ENCODE measurements around the gene MYF5.
"Not testable (repeated sequence)": the region's sequence is repeated elsewhere in the genome, so short reads cannot be mapped to it uniquely, and the experiment has no call there.

Gene MYF5

DNA sequence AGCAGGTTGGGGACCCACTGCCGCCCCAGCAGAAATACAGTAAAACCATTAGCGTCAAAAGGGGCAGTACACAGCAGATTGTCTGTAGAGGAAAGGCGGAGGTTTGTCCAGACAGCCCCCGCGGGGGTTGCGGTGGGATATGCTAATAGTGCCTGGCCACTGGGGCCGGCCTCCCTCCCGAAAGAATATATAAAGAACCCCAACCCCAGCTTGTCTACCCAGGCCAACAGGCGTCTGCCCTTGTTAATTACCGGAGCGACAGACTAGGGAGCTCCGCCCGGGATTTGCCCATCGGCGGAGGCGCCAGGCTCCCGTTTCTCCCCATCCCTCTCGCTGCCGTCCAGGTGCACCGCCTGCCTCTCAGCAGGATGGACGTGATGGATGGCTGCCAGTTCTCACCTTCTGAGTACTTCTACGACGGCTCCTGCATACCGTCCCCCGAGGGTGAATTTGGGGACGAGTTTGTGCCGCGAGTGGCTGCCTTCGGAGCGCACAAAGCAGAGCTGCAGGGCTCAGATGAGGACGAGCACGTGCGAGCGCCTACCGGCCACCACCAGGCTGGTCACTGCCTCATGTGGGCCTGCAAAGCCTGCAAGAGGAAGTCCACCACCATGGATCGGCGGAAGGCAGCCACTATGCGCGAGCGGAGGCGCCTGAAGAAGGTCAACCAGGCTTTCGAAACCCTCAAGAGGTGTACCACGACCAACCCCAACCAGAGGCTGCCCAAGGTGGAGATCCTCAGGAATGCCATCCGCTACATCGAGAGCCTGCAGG is at the start of gene MYF5:
MYF5 (plus strand) TSS at position 217 of the 774 bp plus-strand sequence; CDS start at position 369, 152 bp downstream.
- DNase-seq (ENCODE audit: low spot score), result no peak

- DNase-seq (ENCODE audit: low spot score), result no peak
Measured at GRCh38 chr12:80670214-80670613, 46.5 kb upstream of the MYF5 start.

- not testable (repeated sequence) for DNase-seq (ENCODE audit: low spot score)
Measured at GRCh38 chr12:80676042-80676636, 40.6 kb upstream of the MYF5 start.

- no peak for DNase-seq (ENCODE audit: low spot score)
Measured at GRCh38 chr12:80676856-80677255, 39.9 kb upstream of the MYF5 start.

DNA sequence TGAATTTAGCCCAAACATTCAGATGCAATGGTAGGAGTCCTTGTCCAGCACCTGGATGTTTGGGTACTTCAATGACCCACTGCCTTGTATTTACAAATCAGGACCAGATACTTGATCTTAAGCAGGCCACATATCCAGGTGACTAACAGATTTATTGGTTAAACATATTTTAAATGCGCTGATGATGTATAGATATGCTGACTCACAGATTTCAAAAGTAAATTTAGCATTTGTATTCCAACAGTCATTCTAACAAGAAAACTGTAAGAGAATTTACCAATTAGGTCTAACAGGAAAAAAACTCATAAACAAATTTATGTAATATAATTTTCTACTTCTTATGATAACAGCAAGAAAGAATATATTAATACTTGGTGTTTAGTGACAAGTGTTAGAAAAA is 38.7 kb upstream of the MYF5 start:
- no peak for DNase-seq (ENCODE audit: low spot score)

DNA sequence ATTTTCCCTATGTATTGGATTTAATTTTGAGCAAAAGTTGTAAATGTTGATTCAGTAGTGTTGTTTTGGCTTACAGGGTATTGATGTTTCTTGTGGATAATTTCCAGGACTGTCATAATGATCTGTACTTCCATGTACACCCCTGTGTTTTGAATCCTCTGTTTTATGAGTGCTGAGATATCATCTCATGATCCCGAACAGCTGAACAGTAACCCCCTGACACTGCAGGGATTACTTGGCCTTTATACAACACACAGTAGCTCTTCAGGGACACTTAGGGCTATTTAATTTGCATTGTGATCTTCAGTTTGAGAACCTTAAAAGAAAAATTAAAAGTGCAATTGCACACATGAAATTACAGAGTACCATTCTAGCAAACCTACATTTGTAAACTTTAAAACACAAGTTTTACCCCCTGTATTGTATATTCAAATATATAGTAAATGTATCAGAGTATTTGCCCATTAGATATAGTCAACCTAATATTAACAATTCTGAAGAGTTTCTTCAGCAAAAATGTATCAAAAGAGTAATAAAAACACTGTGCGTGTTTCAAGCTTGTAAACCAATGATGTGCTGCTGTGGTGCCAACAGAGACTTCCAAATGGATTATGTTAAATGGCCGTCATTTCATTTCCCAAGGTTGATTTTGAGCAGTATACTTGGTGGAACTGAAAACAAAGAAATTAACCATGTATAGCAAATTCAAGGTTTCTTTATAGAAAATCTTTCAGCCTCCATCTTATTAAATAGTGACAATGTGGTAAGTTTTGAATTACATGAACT is 37.2 kb upstream of the MYF5 start:
- no peak for DNase-seq (ENCODE audit: low spot score)

DNA sequence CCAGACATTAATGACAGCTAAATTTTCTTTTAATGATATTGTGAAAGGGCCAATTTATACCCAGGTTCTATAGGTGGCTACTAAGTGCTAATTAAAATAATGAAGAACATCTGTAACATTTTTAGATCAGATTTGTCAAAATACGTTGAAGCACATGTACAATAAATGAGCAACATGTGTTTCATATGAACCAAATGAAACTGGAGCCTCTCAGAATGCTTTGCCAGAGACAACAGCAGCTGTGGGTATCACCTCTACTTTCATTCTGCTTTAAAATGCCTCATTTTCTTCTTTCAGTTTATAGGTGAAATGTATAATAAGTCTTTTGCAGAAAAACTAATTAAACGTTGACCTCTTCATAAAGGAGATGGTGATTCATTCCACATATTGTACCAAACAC is 35.4 kb upstream of the MYF5 start:
- no peak for DNase-seq (ENCODE audit: low spot score)

DNA sequence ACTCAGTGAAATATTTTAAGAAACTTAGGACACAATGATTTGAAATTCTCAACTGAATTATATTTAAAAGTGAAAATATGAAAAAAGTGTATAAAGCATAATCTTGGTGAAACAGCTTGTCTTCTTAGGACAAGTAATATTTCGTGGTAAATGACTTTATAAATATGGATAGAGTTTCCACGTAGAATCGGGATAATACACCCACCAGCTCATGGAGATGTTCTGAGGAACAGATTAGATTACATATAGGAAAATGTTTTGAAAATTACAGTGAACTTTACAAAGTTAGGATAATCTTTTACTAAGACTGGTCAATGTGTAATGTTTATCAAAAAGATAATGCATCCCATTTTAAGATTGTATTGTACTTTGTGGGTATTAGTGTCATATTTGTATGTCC is 34.9 kb upstream of the MYF5 start:
- no peak for DNase-seq (ENCODE audit: low spot score)

DNA sequence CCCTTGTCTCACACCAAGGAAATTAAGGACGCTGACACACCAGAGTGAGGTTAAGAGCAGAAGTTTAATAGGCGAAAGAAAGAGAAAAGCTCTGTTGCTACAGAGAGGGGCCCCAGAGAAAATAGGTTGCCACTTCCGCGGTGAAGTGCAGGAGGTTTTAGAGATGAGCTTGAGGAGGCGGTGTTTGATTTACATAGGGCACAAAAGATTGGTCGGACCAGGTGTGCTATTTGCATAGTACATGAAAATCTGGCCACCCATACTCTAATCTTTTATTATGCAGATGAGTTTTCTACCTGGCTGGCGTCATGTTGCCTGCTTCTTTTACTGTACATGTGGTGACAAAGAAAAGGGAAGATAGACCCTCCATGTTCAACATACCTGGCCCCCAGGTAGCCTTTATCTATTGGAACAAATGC is 32.6 kb upstream of the MYF5 start:
- DNase-seq (ENCODE audit: low spot score), result no peak

GRCh38 chr12:80690090-80690489 is 26.6 kb upstream of the MYF5 start:
- DNase-seq (ENCODE audit: low spot score), result no peak

- no peak for DNase-seq (ENCODE audit: low spot score)
Measured at GRCh38 chr12:80690513-80690912, 26.2 kb upstream of the MYF5 start.

DNA sequence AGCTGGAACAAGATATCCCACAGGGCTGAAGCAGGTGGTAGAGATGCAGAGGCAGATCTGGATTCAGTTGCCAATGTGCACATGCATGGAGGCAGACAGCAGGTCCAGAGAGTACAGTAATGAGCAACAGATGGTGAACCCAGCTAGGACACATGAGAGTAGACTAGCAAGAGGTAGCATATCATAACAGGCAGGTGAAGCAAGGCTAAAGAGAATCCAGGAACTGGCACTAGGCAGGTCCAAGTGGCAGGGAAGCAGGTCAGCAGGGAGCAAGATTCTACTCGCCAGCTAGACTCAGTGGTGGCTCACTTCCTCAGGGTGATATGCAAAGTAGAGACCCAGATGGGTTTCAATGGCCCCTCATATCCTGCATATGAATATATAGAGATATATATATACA is 24.6 kb upstream of the MYF5 start:
- DNase-seq (ENCODE audit: low spot score), result no peak

DNA sequence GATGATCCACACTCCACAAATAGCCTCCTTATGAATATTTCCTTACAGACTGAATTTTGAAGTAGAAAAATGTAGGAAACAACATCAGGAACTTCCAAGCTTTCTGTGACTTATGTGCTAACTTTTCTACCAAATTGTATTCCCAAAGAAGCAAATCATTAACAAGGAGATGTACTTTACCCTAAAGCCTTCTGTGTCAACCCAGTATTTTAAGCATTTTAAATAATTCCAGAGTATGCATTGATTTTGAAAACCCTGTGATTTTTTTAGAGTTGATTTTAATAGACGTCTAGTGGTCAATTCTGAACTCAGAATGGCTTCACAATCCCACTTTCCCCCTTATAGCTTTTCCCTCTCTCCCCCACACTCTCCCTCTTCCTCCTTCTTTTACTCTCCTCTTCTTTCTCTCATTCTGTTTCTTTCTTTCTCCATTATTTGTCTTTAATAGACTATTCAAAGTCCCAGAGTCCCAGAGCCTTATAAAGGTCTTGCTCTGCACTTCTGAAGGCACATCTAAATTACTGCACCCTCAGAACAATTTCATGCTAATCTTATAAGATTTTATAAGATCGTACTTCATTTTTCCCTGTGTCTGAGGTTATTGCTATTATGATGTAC is 19.3 kb upstream of the MYF5 start:
- DNase-seq (ENCODE audit: low spot score), result no peak

DNA sequence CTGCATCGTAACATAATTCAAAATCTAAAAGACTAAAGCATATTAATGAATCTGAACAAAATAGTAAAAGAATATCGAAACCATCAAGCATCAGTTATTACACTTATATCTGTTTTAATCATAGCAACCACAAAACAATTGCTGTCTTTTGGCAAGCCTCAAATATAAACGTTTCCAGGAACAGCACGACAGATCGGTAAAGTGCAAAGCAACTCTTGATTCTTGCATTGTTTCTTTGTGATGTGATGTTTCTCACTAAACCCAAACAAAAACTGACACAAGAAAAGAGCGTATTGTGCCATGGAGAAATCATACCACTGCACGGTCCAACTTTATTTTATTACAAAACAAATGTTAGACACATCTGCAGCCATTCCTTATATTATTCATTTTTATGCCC is 18.5 kb upstream of the MYF5 start:
- no peak for DNase-seq (ENCODE audit: low spot score)

GRCh38 chr12:80698847-80699542 is 17.7 kb upstream of the MYF5 start:
- no peak for DNase-seq (ENCODE audit: low spot score)

- DNase-seq (ENCODE audit: low spot score), result no peak
Measured at GRCh38 chr12:80700327-80700726, 16.4 kb upstream of the MYF5 start.

- DNase-seq (ENCODE audit: low spot score), result no peak
Measured at GRCh38 chr12:80701388-80701787, 15.3 kb upstream of the MYF5 start.

- DNase-seq (ENCODE audit: low spot score), result no peak
Measured at GRCh38 chr12:80702889-80703805, 13.6 kb upstream of the MYF5 start.

DNA sequence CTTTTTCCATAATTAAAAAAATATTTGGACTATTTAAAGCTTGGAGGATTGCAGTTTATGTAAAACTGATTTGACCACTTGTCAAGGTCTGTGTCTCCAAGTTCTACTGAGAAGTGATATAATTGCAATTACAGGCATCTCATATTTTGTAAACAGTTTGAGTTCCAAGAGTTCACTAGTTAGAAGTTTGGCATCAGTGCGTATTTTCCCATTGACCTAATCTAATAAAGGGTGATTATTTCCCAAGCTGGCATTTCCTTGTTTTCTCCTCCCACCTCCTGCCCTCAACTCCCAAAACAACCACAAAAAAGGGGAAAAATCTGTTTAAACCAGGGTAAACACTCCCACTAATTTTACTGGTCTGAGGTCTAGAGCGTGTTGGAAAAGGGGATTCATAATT is 12.3 kb upstream of the MYF5 start:
- no peak for DNase-seq (ENCODE audit: low spot score)

DNA sequence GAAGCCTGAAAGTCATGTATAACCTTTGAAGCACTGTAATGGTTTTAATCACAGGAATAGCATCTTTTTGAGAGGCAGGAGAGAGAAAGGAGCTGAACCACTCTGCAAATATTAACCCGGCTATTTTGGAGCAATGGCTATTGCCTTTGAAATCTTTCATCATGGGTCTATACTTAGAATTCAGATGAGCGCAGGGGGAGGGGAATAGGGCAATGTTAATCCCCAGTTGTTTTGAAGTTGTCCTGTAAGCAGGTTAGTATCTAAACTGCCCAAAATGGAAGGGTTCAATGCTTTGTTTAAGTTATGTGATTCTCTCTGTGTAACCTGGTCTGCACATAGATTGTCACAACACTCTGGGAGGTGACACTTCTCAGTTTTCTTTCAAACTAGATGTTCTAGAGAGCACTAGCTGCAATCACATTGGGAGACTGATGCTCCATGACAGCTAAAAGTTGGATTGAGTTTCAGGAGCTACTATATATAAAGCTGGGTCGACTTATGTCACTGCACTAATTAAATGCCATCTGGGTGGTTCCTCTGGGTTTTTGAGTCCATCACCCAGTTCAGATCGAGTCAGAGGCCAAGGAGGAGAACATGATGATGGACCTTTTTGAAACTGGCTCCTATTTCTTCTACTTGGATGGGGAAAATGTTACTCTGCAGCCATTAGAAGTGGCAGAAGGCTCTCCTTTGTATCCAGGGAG is 9.4 kb upstream of the MYF5 start, which contains the start of gene MYF6:
MYF6 (plus strand) TSS at position 509 of the 704 bp plus-strand sequence; CDS start at position 595, 86 bp downstream.
- DNase-seq (ENCODE audit: low spot score), result no peak
